Epithelial cell of prostate (primary cell): ENCODE results near the gene PLPP6.

Source experiments
- DNase-seq: peaks from one replicate; pipeline ENCODE4 v3.0.0-alpha.2; 2011; ENCODE audit warnings: low read depth, low spot score
- H3K27ac ChIP-seq: fragments of 450-650 bp; 2 replicates; pipeline ENCODE4 v1.5.1; 2017; ENCODE audit warnings: mild to moderate bottlenecking

PLPP6 gene

DNA sequence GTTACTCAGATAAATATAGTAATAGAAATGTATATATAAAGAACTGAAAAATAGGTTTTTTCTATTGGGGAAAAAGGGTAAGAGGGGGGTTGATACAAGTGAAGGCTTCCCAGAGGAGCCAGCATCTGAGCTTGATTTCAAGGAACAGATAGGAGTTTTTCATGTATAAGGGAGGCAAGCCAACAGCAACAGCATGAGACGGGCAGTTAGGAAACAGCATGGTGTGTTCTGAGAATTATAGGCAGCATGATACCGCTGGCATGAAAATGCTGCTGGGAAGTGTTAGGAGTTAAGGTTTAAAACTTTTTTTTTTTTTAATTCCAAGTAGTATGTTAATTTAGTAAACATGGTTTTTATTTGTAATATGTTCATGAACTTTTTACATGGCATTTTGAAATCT is 26.9 kb downstream of the PLPP6 start:
- H3K27ac ChIP-seq, result peak overlapping the region; percentile 38
- no peak for DNase-seq

DNA sequence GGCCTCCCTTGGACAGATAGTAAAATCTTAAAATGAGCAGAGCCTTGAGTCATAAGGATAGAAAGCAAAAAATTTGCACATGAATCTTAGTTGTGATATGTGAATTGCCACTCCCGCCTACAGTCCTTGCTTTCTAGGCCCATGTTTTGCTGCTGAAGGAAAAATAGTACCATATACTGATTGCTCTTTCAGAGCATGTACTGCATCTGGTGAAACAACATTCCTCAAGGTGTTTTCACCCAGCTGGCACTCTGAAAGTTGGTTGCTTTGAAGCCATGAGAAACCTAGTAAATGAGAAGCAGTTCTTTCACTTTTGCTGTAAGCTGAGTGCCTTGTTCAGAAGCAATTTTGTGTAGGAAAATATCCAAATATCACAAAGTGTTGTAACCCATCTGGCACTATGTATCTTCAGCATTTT is 27.6 kb downstream of the PLPP6 start:
- no peak for DNase-seq
- peak overlapping the region; percentile 38 for H3K27ac ChIP-seq

DNA sequence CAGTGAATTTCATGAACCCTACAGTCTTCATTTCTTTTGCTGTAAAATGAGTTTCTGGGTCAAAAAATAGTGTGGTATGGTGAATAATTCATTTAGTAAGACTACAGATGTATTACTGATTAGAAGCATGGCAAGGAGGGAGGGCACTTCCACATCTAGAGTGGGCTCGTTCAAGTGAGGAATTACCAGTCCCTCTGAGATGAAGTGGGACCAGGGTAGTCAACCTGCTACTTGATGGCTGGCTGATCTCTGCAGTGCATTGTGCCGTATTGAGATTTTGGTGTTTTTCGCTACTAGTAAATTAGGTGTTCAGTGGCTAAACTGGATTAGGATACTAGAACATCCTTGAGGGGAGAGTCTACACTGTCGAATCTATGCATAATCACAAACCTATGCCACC is 28.1 kb downstream of the PLPP6 start:
- no peak for DNase-seq
- H3K27ac ChIP-seq, result peak overlapping the region; percentile 38

DNA sequence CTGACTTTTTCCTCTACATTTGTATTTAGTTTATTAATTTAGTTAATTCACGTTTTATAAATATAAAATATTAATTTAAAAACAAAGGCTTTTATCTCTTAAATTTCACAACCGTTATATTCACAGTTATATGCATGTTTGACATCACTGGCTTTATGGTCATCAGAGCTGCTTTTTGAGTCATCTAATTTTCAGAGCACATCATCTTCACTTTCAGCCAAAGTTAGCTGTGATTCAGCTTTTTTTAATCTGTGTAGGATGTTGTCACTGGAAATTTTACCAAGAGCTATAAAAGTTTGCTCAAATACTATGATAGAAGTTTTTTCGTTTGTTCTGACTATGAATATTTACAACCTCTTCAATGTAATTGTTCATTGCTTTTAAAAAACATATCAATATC is 29.7 kb downstream of the PLPP6 start:
- no peak overlapping the region for H3K27ac ChIP-seq
- DNase-seq, result no peak

DNA sequence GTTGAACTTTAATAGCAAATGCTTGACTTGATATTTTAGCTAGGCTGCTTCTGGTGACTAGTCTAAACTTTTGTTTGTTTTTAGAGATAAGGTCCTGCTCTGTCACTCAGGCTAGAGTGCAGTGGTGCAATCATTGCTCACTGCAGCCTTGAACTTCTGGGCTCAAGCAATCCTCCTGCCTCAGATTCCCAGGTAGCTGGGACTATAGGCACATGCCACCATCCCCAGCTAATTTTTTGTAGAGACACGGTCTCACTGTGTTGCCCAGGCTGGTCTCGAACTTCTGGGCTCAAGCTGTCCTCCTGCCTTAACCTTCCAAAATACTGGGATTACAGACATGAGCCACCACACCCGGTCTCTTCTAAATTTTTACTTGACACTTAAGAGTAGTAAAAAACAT is 38.0 kb downstream of the PLPP6 start:
- H3K27ac ChIP-seq, result no peak overlapping the region

DNA sequence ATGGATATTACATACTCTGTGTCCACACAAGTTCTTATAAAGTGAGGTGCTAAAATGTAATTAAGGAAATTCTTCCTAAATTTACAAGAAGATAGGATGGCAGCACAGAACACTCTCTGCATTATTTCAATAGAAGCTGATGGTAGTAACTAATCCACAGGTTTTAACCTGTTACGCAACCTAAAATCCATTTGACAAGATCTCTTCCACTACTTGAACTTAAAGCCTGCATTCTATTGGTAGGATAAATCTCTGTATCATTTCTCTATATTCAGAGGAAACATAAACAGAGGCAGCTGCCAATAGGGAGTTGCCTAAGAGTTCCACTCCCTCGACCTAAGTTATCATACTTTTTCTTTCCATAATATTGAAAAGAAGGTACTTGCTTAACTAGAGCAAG is 38.8 kb downstream of the PLPP6 start:
- H3K27ac ChIP-seq, result no peak overlapping the region
- DNase-seq, result no peak

More for the DNA sequence above, 38.0 kb downstream of the PLPP6 start:
- DNase-seq, result no peak

DNA sequence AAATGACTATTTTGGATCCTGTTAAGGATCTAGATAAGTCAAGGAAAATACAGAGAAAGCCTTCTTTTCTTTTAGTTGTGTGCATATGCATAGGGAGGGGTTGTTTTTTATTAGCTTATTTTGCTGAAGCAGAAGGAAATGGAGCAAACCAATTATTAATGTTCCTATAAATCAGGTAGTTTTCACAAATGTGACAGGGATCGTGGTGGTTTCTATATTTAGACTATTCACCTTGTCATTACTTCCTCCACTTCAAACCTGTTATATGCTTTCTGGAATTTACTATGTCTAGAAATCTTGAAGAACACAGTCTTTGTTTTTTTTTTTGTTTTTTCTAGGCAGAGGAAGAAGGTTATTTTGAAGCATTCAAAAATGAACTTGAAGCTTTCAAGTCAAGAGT is 39.4 kb downstream of the PLPP6 start:
- no peak overlapping the region for H3K27ac ChIP-seq
- DNase-seq, result no peak

DNA sequence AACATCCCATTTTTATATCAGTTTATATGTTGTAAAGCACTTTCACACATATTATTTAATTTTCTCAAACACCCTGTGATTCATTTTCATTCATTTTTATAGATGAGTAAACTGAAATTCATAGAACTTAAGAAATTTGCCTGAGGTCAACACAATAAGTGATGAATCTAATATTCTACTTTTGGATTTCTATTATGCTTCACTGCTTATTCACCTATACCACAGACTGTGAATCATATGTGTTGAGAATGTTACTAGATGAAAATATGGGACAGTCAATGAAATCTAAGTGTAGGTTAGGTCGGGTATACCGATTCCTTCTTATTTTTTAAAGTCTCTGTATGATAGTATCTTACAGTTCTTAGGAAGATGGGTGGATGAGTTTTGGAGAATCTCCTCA is 42.0 kb downstream of the PLPP6 start:
- DNase-seq, result peak; percentile 12
- peak overlapping the region; percentile 39 for H3K27ac ChIP-seq

DNA sequence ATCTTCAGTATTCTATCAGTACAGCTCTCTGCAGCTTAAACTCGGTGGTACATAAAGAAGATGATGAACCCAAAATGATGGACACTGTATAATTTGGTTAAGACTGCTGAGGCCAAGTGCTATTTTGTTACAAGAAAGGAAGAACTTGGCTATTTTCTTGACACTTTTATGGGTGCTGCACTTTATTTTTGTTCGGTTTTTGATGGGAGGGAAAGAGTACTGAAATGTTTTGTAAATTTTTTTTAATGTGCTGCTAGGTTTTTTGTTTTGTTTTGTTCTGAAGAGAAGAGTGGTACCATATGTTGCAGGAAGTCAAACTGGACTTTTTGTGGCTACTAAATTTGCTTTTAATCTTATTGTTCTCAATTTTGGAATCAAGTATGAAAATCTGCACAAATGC is 43.9 kb downstream of the PLPP6 start:
- no peak overlapping the region for H3K27ac ChIP-seq
- DNase-seq, result no peak

DNA sequence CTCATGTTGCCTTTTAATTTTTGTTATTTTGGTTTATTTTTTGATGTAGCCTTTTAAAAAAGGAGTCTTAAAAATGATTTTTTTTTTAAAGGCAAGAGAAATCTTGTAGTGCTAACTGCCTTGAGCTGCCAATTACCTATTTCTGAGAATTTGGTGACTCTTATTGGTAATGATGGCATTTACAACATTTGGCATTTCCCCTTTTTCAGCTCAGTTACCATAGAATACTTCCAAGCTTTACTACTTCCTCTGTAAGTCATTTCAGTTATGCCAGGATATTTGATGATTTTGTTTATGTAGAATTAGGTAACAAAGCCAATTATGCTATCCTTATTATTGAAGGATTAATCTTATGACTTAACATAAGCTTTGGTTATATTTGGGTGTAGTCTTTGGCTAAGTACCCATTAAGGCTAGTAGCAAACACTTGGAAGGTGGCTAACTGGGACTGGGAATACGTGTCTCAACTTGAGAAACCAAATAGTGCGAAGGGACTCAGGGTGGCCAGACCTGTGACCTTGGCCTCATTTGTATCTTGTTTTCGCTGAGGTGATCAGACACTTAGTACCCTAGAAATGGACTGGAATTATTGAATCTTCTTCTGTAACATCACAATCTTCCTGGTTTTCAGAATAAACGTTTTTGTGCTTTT is 45.0 kb downstream of the PLPP6 start:
- no peak overlapping the region for H3K27ac ChIP-seq
- DNase-seq, result no peak

DNA sequence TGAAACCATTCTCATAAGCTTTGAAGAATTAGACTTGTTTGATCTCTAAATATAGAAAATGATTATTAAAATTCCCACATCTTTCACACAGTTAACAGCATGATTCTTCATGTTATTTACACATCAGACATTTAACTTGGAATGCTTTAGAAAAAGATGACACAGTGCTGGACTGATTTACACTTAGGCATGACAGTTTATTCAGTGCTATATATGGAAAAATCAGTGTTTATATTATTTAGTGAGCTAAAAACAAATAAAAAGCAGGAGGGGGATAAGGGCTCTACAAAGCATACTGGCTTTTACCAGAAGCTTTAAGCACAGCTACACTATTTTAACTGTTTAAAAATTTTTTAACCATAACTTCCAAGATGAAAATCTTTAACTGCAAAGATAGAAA is 47.3 kb downstream of the PLPP6 start:
- H3K27ac ChIP-seq, result no peak overlapping the region
- no peak for DNase-seq

DNA sequence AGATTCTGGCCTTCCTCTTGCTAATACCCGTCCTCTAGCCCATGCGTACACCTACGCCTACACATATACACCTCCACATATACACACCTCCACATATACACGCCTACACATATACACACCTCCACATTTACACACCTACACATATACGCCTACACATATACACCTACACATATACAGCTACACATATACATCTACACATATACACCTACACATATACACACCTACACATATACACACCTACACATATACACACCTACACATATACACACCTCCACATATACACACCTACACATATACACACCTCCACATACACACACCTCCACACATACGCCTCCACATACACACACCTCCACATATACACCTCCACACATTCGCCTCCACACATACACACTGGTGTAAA is 51.8 kb downstream of the PLPP6 start:
- DNase-seq, result no peak
- no peak overlapping the region for H3K27ac ChIP-seq

DNA sequence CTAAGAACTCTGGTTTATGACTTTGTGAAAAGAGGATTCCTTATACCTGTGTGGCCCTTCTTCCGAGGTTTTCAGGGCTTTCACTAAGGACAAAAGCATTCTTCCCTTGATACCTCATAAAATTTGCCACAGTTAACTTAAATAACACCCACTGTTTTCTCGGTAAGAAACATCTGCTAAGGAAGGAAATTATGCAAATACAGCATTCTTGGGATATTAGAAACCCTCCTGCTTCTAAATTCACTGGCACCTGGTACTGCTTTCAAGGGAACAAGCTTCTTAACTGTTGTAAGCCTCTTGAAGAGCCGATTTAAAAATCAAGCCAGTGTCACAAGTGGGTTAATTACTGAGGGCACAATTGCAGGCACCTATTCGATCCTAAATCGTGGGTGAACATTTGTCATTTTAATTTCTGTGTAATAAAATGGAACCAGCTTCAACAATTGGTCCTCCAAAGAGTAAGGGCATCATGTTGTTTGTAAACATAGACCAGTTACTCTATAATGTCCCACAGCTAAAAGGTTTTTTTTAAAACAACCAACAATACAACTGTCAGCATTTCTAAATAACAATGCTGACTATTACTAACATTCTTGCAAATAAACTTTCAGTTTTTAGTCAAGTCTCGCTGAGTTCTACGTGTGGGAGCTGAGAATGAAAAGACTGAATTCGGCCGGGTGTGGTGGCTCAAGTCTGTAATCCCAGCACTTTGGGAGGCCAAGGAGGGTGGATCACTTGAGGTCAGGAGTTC is 52.3 kb downstream of the PLPP6 start:
- DNase-seq, result no peak
- no peak overlapping the region for H3K27ac ChIP-seq
